GM04504 (cell line): ENCODE results near the gene FAM83E.
"Not testable (repeated sequence)": the region's sequence is repeated elsewhere in the genome, so short reads cannot be mapped to it uniquely, and the experiment has no call there.

ENCODE experiments used
- DNase-seq: peaks from one replicate; pipeline ENCODE4 v3.0.0-alpha.2; 2012; ENCODE audit warnings: low read depth

The FAM83E gene

GRCh38 chr19:48639483-48640375 is 24.9 kb upstream of the FAM83E start:
- DNase-seq = no peak

- no peak for DNase-seq
Observed at GRCh38 chr19:48638831-48639381, 24.0 kb upstream of the FAM83E start.

- DNase-seq = peak; percentile 80
Observed at GRCh38 chr19:48637948-48638830, 23.3 kb upstream of the FAM83E start.

- DNase-seq = peak; percentile 98
Observed at GRCh38 chr19:48637449-48637947, 22.6 kb upstream of the FAM83E start.

GRCh38 chr19:48636859-48637448 is 22.1 kb upstream of the FAM83E start, which contains the start of gene DBP:
Gene DBP (minus strand): TSS chr19:48637379. CDS start chr19:48636994, 385 bp downstream.
- DNase-seq = no peak

- DNase-seq = no peak
Observed at GRCh38 chr19:48635966-48636858, 21.3 kb upstream of the FAM83E start.

GRCh38 chr19:48635263-48635965 is 20.5 kb upstream of the FAM83E start:
- no peak for DNase-seq

- DNase-seq = peak; percentile 86
Observed at GRCh38 chr19:48634424-48635262, 19.8 kb upstream of the FAM83E start.

GRCh38 chr19:48634036-48634342 is 19.1 kb upstream of the FAM83E start:
- DNase-seq = no peak

- DNase-seq = no peak
Observed at GRCh38 chr19:48633148-48634035, 18.5 kb upstream of the FAM83E start.

- no peak for DNase-seq
Observed at GRCh38 chr19:48632692-48633147, 17.8 kb upstream of the FAM83E start.

GRCh38 chr19:48632286-48632685 is 17.4 kb upstream of the FAM83E start:
- not testable (repeated sequence) for DNase-seq

GRCh38 chr19:48631225-48631624 is 16.3 kb upstream of the FAM83E start:
- no peak for DNase-seq

- no peak for DNase-seq
Observed at GRCh38 chr19:48630296-48631063, 15.6 kb upstream of the FAM83E start.

- DNase-seq = no peak
Observed at GRCh38 chr19:48629599-48630295, 14.9 kb upstream of the FAM83E start.

GRCh38 chr19:48629297-48629598 is 14.4 kb upstream of the FAM83E start:
- no peak for DNase-seq
